Lower lobe of right lung (tissue), 2 donors: ENCODE measurements around the gene DNAJC5G. TPM values are rescaled to one million over a fixed set of nuclear protein-coding genes. Genes with fewer than 3 reads are reported as not detected.
A peak's percentile ranks its signal among the peaks of the same experiment; 100 is the strongest.
"Not testable (repeated sequence)": the region's sequence is repeated elsewhere in the genome, so short reads cannot be mapped to it uniquely, and the experiment has no call there.

Source experiments
- ATAC-seq, 2 donors: fragments of 200-7000 bp; cut with Tn5 transposase; one replicate each; pipeline ENCODE4 v1.9.1; 2020 to 2022; ENCODE audit warnings: mild to moderate bottlenecking in 2 of 2, moderate library complexity in 2 of 2
- DNase-seq: peaks from one replicate; pipeline ENCODE4 v3.0.0-alpha.2; 2020
- H3K27ac ChIP-seq: fragments of 200-600 bp; one replicate; pipeline ENCODE4 v1.8.0; 2022
- H3K27me3 ChIP-seq: fragments of 200-600 bp; one replicate; pipeline ENCODE4 v1.8.0; 2022; ENCODE audit warnings: low read depth
- H3K36me3 ChIP-seq: fragments of 200-600 bp; one replicate; pipeline ENCODE4 v1.8.0; 2022; ENCODE audit warnings: mild to moderate bottlenecking
- H3K4me1 ChIP-seq: fragments of 200-600 bp; one replicate; pipeline ENCODE4 v1.8.0; 2022
- H3K4me3 ChIP-seq: fragments of 200-600 bp; one replicate; pipeline ENCODE4 v1.8.0; 2022; ENCODE audit warnings: mild to moderate bottlenecking
- H3K9me3 ChIP-seq: fragments of 200-600 bp; one replicate; pipeline ENCODE4 v1.8.0; 2022
- CTCF ChIP-seq: fragments of 200-600 bp; IDR thresholded peaks from one replicate; pipeline ENCODE4 v1.8.0; 2022; ENCODE audit warnings: antibody characterized with exemption, mild to moderate bottlenecking
- intact Hi-C: fragments of 100-400 bp; cut with DNase I; formaldehyde crosslinking; loops from one replicate; pipeline ENCODE4 v1.11.0; 2022
- total RNA-seq: library from RNA; stranded (reverse); fragmentation: NEBNext Ultra II Directional; extraction: Animal tissue kit (Norgen Biotek cat#: 25700); gene quantifications from one replicate; pipeline ENCODE4 v1.2.1, GENCODE V29; 2021
- donor health status: DM: no; HTN: yes; CAD: no; lungs with severe emphysema.

DNAJC5G gene
- total RNA-seq, 1 donor from 2014 or later = not detected

GRCh38 chr2:27296481-27296880, 21.2 kb downstream of the DNAJC5G start:
- no peak overlapping the region for H3K4me3 ChIP-seq
- H3K9me3 ChIP-seq = no peaks in the 10 kb centered on the region
- no peak for ATAC-seq
- no peak for DNase-seq
- peaks cover 4% of the 10 kb centered on the region for H3K4me1 ChIP-seq
- no peak overlapping the region for H3K27ac ChIP-seq
- no peak for TF ChIP-seq CTCF
- no peaks in the 10 kb centered on the region for H3K36me3 ChIP-seq
- H3K27me3 ChIP-seq = peaks cover 5% of the 10 kb centered on the region
- intact Hi-C loops = no loop called here

- intact Hi-C loops = no loop called here
- H3K9me3 ChIP-seq = no peaks in the 10 kb centered on the region
- no peak overlapping the region for H3K27ac ChIP-seq
- ATAC-seq (no peak), DNase-seq (no peak)
- peaks cover 5% of the 10 kb centered on the region for H3K27me3 ChIP-seq
- TF ChIP-seq CTCF = no peak
- H3K4me1 ChIP-seq = peaks cover 4% of the 10 kb centered on the region
- H3K36me3 ChIP-seq = no peaks in the 10 kb centered on the region
- H3K4me3 ChIP-seq = no peak overlapping the region
Measured at GRCh38 chr2:27297195-27297594, 22.0 kb downstream of the DNAJC5G start.

GRCh38 chr2:27298391-27299080, 23.3 kb downstream of the DNAJC5G start:
- Histone ChIP-seq H3K36me3 (no peaks in the 10 kb centered on the region), H3K4me1 (peaks cover 9% of the 10 kb centered on the region), H3K4me3 (no peak overlapping the region), H3K27ac (no peak overlapping the region), H3K9me3 (no peaks in the 10 kb centered on the region), H3K27me3 (peaks cover 5% of the 10 kb centered on the region)
- ATAC-seq (peak; percentile 16 to 53), DNase-seq (no peak)
- no peak for TF ChIP-seq CTCF
- intact Hi-C loops = no loop called here

DNA sequence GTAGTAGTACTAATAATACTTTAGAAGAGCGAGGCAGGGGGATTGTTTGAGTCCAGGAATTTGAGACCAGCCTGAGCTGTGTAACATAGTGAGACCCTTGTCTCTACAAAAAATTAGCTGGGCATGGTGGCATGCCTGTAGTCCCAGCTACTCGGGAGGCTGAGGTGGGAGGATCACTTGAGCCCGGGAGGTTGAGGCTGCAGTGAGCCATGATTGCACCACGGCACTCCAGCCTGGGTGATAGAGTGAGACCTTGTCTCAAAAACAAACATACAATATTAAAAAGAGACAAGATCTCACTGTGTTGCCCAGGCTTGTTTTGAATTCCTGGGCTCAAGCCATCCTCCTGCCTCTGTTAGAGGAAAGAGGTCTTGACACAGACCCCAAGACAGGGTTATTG, 25.4 kb downstream of the DNAJC5G start:
- H3K27ac ChIP-seq, H3K36me3 ChIP-seq, H3K9me3 ChIP-seq, H3K27me3 ChIP-seq, H3K4me1 ChIP-seq, intact Hi-C loops, ATAC-seq, H3K4me3 ChIP-seq, DNase-seq: not testable (repeated sequence)

DNA sequence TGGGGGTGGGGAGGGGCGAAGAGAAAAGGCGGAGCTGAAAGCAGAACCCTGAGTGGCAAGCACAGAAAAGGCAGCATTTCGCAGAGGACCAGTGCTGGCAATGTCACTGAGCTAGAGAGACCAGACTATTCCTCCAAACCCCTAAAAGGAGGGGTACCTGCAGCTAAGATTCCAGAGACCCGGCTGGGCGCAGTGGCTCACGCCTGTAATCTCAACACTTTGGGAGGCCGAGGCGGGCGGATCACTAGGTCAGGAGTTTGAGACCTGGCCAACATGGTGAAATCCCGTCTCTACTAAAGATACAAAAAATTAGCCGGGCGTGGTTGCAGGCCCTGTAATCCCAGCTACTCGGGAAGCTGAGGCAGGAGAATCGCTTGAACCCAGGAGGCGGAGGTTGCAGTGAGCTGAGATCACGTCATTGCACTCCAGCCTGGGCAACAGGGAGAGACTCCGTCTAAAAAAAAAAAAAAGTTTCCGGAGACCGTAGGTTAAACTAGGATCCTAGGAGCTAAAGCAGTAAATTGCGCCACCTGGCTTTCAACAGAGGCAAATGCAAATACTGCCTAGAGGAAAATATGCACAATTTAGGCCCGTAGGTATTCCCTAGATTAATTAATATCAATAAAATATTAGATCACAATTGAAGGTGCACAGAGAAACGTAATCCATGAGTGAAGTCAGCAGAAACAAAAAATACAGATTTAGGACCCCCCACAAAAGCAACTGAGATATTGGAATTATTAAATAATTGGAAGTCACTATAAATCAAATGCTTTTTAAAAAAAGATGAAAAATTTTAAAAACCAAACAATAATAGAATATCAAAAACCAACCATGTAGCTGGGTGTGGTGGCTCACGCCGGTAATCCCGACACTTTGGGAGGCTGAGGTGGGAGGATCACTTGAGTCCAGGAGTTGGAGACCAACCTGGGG, 28.1 kb downstream of the DNAJC5G start:
- Histone ChIP-seq H3K27me3 (peaks cover 35% of the 10 kb centered on the region), H3K4me3 (peak overlapping the region; percentile 51), H3K36me3 (no peaks in the 10 kb centered on the region), H3K4me1 (peaks cover 19% of the 10 kb centered on the region), H3K27ac (peak overlapping the region; percentile 55), H3K9me3 (no peaks in the 10 kb centered on the region)
- peak; percentile 88 for TF ChIP-seq CTCF
- DNase-seq = no peak
- intact Hi-C loops = no loop called here
- peak; percentile 74 to 83 for ATAC-seq
